SK-N-SH (cell line): ENCODE results near the gene SKIL. TPM values are rescaled to one million over a fixed set of nuclear protein-coding genes. Genes with fewer than 3 reads are reported as not detected.

Experiments
- CTCF ChIA-PET: fragments of 300-600, 350-600 bp; formaldehyde crosslinking; extraction: SDS; loops from one replicate; lab custom pipeline; 2021; lab: Yijun Ruan, JAX
- POLR2A ChIA-PET: fragments of 350-600 bp; sonication (Branson Sonifier 250); formaldehyde crosslinking; extraction: SDS; loops from one replicate; lab custom pipeline; 2020; ENCODE audit warnings: antibody characterized with exemption, inconsistent platforms; lab: Yijun Ruan, JAX
- DNase-seq: peaks from one replicate; pipeline ENCODE4 v3.0.0; 2012
- H2AFZ ChIP-seq: fragments of 200-600 bp; sonication (generic); 2 replicates; pipeline ENCODE4 v1.8.1; 2016; ENCODE audit warnings: antibody characterized with exemption, mild to moderate bottlenecking, low read depth
- H3F3A ChIP-seq: fragments of 200-600 bp; sonication (generic); replicated peaks from 2 replicates; pipeline ENCODE3; 2016; ENCODE audit warnings: antibody characterized with exemption, mild to moderate bottlenecking; ENCODE audit not compliant: insufficient read depth
- H3K27ac ChIP-seq, 2 experiments: fragments of 200-500 bp in 1 of 2; fragments of 200-600 bp in 1 of 2; sonication (Bioruptor generic) in 1 of 2; sonication (generic), shearing (Covaris generic) in 1 of 2; 2 replicates each; pipeline versions ENCODE4 v1.5.1 to v1.6.1; 2014 to 2016; ENCODE audit warnings: low read depth in 2 of 2, inconsistent platforms in 1 of 2, low read length in 1 of 2, mild to moderate bottlenecking in 1 of 2, mixed read lengths in 1 of 2
- H3K27me3 ChIP-seq: fragments of 200-600 bp; sonication (generic), shearing (Covaris generic); 2 replicates; pipeline ENCODE4 v1.6.1; 2016; ENCODE audit warnings: mixed run types; ENCODE audit not compliant: insufficient read depth
- H3K36me3 ChIP-seq, 2 experiments: fragments of 200-500 bp in 1 of 2; fragments of 200-600 bp in 1 of 2; sonication (Bioruptor generic) in 1 of 2; sonication (generic) in 1 of 2; replicated peaks in 1 of 2; 2 replicates each; pipeline versions ENCODE3 to v1.5.1; 2014 to 2016; ENCODE audit warnings: low read length in 1 of 2, mild to moderate bottlenecking in 1 of 2; ENCODE audit not compliant: insufficient read depth in 2 of 2, control insufficient read depth in 1 of 2
- H3K4me1 ChIP-seq, 2 experiments: fragments of 200-500 bp in 1 of 2; fragments of 200-600 bp in 1 of 2; sonication (Bioruptor generic) in 1 of 2; sonication (generic), shearing (Covaris generic) in 1 of 2; 2 replicates each; pipeline versions ENCODE4 v1.5.1 to v1.6.1; 2014 to 2016; ENCODE audit warnings: low read depth in 1 of 2, low read length in 1 of 2, mixed run types in 1 of 2; ENCODE audit not compliant: insufficient read depth in 2 of 2, control insufficient read depth in 1 of 2
- H3K4me2 ChIP-seq: fragments of 200-600 bp; sonication (generic), shearing (Covaris generic); 2 replicates; pipeline ENCODE4 v1.6.1; 2017; ENCODE audit warnings: mixed run types
- H3K4me3 ChIP-seq, 2 experiments: fragments of 200-500 bp in 1 of 2; fragments of 200-600 bp in 1 of 2; sonication (Bioruptor generic) in 1 of 2; sonication (generic), shearing (Covaris generic) in 1 of 2; 2 replicates each; pipeline versions ENCODE4 v1.5.1 to v1.8.1; 2014 to 2016; ENCODE audit warnings: low read depth in 2 of 2, inconsistent platforms in 1 of 2, low read length in 1 of 2, mild to moderate bottlenecking in 1 of 2, mixed read lengths in 1 of 2, moderate library complexity in 1 of 2
- H3K79me2 ChIP-seq: fragments of 200-600 bp; sonication (generic); 2 replicates; pipeline ENCODE4 v1.8.1; 2017; ENCODE audit warnings: mild to moderate bottlenecking; ENCODE audit not compliant: insufficient read depth
- H3K9ac ChIP-seq: fragments of 200-600 bp; sonication (generic); 2 replicates; pipeline ENCODE4 v1.6.1; 2017; ENCODE audit warnings: mixed run types
- H3K9me2 ChIP-seq: fragments of 200-600 bp; sonication (generic); 2 replicates; pipeline ENCODE4 v1.6.1; 2017; ENCODE audit warnings: mixed run types
- H3K9me3 ChIP-seq: fragments of 200-600 bp; sonication (generic); 2 replicates; pipeline ENCODE4 v1.6.1; 2017; ENCODE audit warnings: mixed run types, mild to moderate bottlenecking, moderate library complexity
- H4K20me1 ChIP-seq: fragments of 200-600 bp; sonication (generic); 2 replicates; pipeline ENCODE4 v1.6.1; 2017; ENCODE audit warnings: mild to moderate bottlenecking, mixed run types; ENCODE audit not compliant: insufficient read depth
- ELF1 ChIP-seq: IDR thresholded peaks from 2 replicates; pipeline ENCODE4 v1.4.0; 2012
- EP300 ChIP-seq, 2 experiments: IDR thresholded peaks; 2 replicates each; pipeline versions ENCODE4 v1.4.0 to v1.6.1; 2012; ENCODE audit warnings: borderline replicate concordance in 1 of 2, low read depth in 1 of 2, low read length in 1 of 2
- EZH2phosphoT487 ChIP-seq: fragments of 200-600 bp; sonication (generic); IDR thresholded peaks from 2 replicates; pipeline ENCODE4 v1.6.1; 2017; ENCODE audit warnings: low read depth, mixed run types, mild to moderate bottlenecking, antibody characterized with exemption, moderate library complexity, borderline replicate concordance
- FOXM1 ChIP-seq: IDR thresholded peaks from 2 replicates; pipeline ENCODE4 v1.4.0; 2012; ENCODE audit warnings: low read depth, mild to moderate bottlenecking
- GABPA ChIP-seq: IDR thresholded peaks from 2 replicates; pipeline ENCODE4 v1.4.0; 2012; ENCODE audit warnings: low read depth, mild to moderate bottlenecking
- GATA2 ChIP-seq: sonication (generic); formaldehyde crosslinking; IDR thresholded peaks from 2 replicates; pipeline ENCODE4 v1.5.0; 2020; ENCODE audit warnings: mild to moderate bottlenecking, missing genetic modification reagents
- MAX ChIP-seq: IDR thresholded peaks from 2 replicates; pipeline ENCODE4 v1.4.0; 2012; ENCODE audit warnings: low read depth
- MXI1 ChIP-seq: IDR thresholded peaks from 2 replicates; pipeline ENCODE4 v1.6.1; 2012; ENCODE audit warnings: mild to moderate bottlenecking, low read depth, low read length, improper control_type of control experiment
- RAD21 ChIP-seq: IDR thresholded peaks from 2 replicates; pipeline ENCODE4 v1.6.1; 2012; ENCODE audit warnings: mild to moderate bottlenecking, low read length
- SIN3A ChIP-seq: IDR thresholded peaks from 2 replicates; pipeline ENCODE4 v1.6.1; 2012; ENCODE audit warnings: low read depth, mild to moderate bottlenecking, low read length, moderate library complexity, borderline replicate concordance
- SMC3 ChIP-seq: IDR thresholded peaks from 2 replicates; pipeline ENCODE4 v1.6.1; 2012; ENCODE audit warnings: low read depth, low read length, improper control_type of control experiment
- TCF12 ChIP-seq: IDR thresholded peaks from 2 replicates; pipeline ENCODE4 v1.4.0; 2012
- TEAD4 ChIP-seq: IDR thresholded peaks from 2 replicates; pipeline ENCODE4 v1.4.0; 2012; ENCODE audit warnings: mild to moderate bottlenecking, borderline replicate concordance; ENCODE audit not compliant: insufficient read depth
- YY1 ChIP-seq: IDR thresholded peaks from 2 replicates; pipeline ENCODE4 v1.4.0; 2012; ENCODE audit warnings: low read depth, mild to moderate bottlenecking
- WGBS: methylation state at CpG from one replicate; pipeline ENCODE4 v1.1.6; 2017; ENCODE audit warnings: low lambda C conversion rate; 5-methylcytosine and 5-hydroxymethylcytosine counted together
- polyA plus RNA-seq, 3 experiments: library from polyadenylated mRNA; depleted of rRNA; stranded (reverse); fragments of >200 nt; gene quantifications; 2 replicates each; pipeline ENCODE4 v1.2.3, GENCODE V29; 2012
- TF ChIP-seq, protein P1 (sequence below): IDR thresholded peaks from 2 replicates; pipeline ENCODE4 v1.4.0; 2012; ENCODE audit warnings: low read depth, borderline replicate concordance
- TF ChIP-seq, protein P2 (sequence below): IDR thresholded peaks from 2 replicates; pipeline ENCODE4 v1.4.0; 2012; ENCODE audit warnings: low read depth, borderline replicate concordance
- TF ChIP-seq, protein P3 (sequence below): IDR thresholded peaks from 2 replicates; pipeline ENCODE4; 2012
- TF ChIP-seq, protein P4 (sequence below): fragments of 150-350 bp; IDR thresholded peaks from 2 replicates; pipeline ENCODE4 v1.6.1; 2016; ENCODE audit warnings: mild to moderate bottlenecking, low read depth, low read length

SKIL gene
- polyA plus RNA-seq, 1 of the 3 experiments (the other 2 are of a cell fraction) = 3.9 TPM

- TF ChIP-seq, protein P1, sequence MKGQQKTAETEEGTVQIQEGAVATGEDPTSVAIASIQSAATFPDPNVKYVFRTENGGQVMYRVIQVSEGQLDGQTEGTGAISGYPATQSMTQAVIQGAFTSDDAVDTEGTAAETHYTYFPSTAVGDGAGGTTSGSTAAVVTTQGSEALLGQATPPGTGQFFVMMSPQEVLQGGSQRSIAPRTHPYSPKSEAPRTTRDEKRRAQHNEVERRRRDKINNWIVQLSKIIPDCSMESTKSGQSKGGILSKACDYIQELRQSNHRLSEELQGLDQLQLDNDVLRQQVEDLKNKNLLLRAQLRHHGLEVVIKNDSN = no peak
- no peak for TF ChIP-seq MXI1
- TF ChIP-seq, protein P2, sequence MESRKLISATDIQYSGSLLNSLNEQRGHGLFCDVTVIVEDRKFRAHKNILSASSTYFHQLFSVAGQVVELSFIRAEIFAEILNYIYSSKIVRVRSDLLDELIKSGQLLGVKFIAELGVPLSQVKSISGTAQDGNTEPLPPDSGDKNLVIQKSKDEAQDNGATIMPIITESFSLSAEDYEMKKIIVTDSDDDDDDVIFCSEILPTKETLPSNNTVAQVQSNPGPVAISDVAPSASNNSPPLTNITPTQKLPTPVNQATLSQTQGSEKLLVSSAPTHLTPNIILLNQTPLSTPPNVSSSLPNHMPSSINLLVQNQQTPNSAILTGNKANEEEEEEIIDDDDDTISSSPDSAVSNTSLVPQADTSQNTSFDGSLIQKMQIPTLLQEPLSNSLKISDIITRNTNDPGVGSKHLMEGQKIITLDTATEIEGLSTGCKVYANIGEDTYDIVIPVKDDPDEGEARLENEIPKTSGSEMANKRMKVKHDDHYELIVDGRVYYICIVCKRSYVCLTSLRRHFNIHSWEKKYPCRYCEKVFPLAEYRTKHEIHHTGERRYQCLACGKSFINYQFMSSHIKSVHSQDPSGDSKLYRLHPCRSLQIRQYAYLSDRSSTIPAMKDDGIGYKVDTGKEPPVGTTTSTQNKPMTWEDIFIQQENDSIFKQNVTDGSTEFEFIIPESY = no peak
Observed at GRCh38 chr3:170309046-170309445, 48.5 kb upstream of the SKIL start (continued).

- no peak overlapping the region for H3K9ac ChIP-seq
- ChIA-PET CTCF (interaction anchor here (1.2 kb wide), 1 partner anchor 10 kb away, joined by 3 read pairs; no protein-coding TSS in a partner anchor), POLR2A (interaction anchor here (1.1 kb wide), 1 partner anchor 39 kb away, joined by 4 read pairs; no protein-coding TSS in a partner anchor)
- no peak overlapping the region for H3K4me3 ChIP-seq
- H3F3A ChIP-seq = no peaks in the 10 kb centered on the region
- no peak overlapping the region for H2AFZ ChIP-seq
- no peak overlapping the region for H3K27ac ChIP-seq
- H3K4me2 ChIP-seq = no peak overlapping the region
- no peaks in the 10 kb centered on the region for H3K9me3 ChIP-seq
- WGBS = 73% methylated on average over 3 of the region's 3 CpGs
- H3K79me2 ChIP-seq = no peaks in the 10 kb centered on the region
- H3K9me2 ChIP-seq = no peaks in the 10 kb centered on the region
- no peaks in the 10 kb centered on the region for H4K20me1 ChIP-seq
- H3K36me3 ChIP-seq = no peaks in the 10 kb centered on the region
- H3K4me1 ChIP-seq = no peaks in the 10 kb centered on the region
- DNase-seq = no peak
- TF ChIP-seq EZH2phosphoT487 (no peak), YY1 (no peak), EP300 (IDR thresholded peaks at IDR 0.05; ENCODE audit: borderline replicate concordance in 1 of 2, low read depth in 1 of 2, low read length in 1 of 2) (no peak), SIN3A (no peak)
- TF ChIP-seq, protein P3, sequence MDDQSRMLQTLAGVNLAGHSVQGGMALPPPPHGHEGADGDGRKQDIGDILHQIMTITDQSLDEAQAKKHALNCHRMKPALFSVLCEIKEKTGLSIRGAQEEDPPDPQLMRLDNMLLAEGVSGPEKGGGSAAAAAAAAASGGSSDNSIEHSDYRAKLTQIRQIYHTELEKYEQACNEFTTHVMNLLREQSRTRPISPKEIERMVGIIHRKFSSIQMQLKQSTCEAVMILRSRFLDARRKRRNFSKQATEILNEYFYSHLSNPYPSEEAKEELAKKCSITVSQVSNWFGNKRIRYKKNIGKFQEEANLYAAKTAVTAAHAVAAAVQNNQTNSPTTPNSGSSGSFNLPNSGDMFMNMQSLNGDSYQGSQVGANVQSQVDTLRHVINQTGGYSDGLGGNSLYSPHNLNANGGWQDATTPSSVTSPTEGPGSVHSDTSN = no peak
- no peaks in the 10 kb centered on the region for H3K27me3 ChIP-seq
Observed at GRCh38 chr3:170317954-170318353, 39.6 kb upstream of the SKIL start.

DNA sequence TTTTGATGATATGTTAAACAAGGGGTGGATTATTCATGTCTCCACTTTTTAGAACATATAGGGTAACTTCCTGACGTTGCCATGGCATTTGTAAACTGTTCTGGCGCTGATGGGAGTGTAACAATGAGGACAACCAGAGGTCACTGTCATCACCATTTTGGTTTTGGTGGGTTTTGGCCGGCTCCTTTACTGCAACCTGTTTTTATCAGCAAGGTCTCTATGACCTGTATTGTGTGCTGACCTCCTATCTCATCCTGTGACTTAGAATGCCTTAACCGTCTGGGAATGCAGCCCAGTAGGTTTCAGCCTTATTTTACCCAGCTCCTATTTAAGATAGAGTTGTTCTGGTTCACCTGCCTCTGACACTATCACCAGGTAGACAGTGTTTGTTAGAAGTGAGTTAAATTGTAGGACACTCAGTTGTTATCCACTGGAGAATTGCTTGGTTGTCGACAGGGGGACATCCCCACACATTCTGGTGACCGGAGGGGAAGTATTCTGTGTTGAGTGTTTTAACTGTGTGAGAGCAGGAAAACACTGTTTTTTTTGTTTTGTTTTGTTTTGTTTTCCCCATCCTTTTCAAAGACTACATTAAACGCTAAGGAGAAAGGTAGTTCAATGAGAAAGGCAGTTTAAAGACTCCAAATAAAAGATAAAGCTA is 36.9 kb upstream of the SKIL start:
- Histone ChIP-seq H2AFZ (no peak overlapping the region), H3K27me3 (no peaks in the 10 kb centered on the region), H3K4me2 (no peak overlapping the region), H3K9me2 (no peaks in the 10 kb centered on the region), H3K36me3 (no peaks in the 10 kb centered on the region), H3F3A (no peaks in the 10 kb centered on the region), H4K20me1 (no peaks in the 10 kb centered on the region), H3K9ac (no peak overlapping the region), H3K79me2 (no peaks in the 10 kb centered on the region), H3K27ac (no peak overlapping the region), H3K4me3 (no peak overlapping the region), H3K4me1 (no peaks in the 10 kb centered on the region), H3K9me3 (no peaks in the 10 kb centered on the region)
- 92% methylated on average over 7 of the region's 7 CpGs for WGBS
- DNase-seq = no peak
- ChIA-PET CTCF (no interaction called here), POLR2A (no interaction called here)
- TF ChIP-seq MAX (no peak), RAD21 (no peak), SMC3 (no peak), MXI1 (no peak), ELF1 (no peak), FOXM1 (no peak), TCF12 (no peak), GABPA (no peak), GATA2 (CRISPR knock-in tag) (no peak), TEAD4 (no peak)
- TF ChIP-seq, protein P2 = no peak
- TF ChIP-seq, protein P4, sequence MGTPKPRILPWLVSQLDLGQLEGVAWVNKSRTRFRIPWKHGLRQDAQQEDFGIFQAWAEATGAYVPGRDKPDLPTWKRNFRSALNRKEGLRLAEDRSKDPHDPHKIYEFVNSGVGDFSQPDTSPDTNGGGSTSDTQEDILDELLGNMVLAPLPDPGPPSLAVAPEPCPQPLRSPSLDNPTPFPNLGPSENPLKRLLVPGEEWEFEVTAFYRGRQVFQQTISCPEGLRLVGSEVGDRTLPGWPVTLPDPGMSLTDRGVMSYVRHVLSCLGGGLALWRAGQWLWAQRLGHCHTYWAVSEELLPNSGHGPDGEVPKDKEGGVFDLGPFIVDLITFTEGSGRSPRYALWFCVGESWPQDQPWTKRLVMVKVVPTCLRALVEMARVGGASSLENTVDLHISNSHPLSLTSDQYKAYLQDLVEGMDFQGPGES = no peak
